Inflammatory macrophage (primary cell): Measurements from ENCODE around the gene SLC27A2.
"Not testable (repeated sequence)": the region's sequence is repeated elsewhere in the genome, so short reads cannot be mapped to it uniquely, and the experiment has no call there.

Experiments used
- DNase-seq, 2 donors: peaks; one replicate each; pipeline ENCODE4 v3.0.0-alpha.2; 2020 to 2022

SLC27A2 gene

GRCh38 chr15:50163719-50164410, 18.1 kb upstream of the SLC27A2 start:
- DNase-seq = peak; percentile 36 to 38

GRCh38 chr15:50164458-50164857, 17.5 kb upstream of the SLC27A2 start:
- DNase-seq = no peak

- DNase-seq = peak; percentile 27 to 54
These were observed 15.8 kb upstream of the SLC27A2 start for GRCh38 chr15:50166216-50166615.

- DNase-seq = no peak
These were observed 14.9 kb upstream of the SLC27A2 start for GRCh38 chr15:50167110-50167509.

DNA sequence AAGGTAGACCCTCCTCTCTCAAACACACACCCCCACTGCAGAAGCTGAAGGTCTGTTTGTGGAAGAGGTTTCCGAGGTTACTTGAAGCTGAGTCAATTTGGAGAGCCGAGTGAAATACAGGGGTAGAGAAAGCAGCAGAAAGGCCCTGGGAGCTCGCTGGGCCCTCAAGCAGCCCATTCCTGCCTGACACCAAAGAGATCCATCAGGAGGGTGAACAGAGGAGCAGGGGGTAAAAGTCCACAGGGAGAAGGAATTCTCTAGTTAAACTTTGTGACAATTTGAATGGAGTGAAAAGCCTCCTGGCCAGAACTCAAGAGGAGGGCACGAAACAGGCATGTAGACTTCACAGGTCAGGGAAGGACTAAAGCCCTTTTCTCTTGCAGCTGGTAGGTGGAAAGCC, 13.6 kb upstream of the SLC27A2 start:
- DNase-seq = no peak

DNA sequence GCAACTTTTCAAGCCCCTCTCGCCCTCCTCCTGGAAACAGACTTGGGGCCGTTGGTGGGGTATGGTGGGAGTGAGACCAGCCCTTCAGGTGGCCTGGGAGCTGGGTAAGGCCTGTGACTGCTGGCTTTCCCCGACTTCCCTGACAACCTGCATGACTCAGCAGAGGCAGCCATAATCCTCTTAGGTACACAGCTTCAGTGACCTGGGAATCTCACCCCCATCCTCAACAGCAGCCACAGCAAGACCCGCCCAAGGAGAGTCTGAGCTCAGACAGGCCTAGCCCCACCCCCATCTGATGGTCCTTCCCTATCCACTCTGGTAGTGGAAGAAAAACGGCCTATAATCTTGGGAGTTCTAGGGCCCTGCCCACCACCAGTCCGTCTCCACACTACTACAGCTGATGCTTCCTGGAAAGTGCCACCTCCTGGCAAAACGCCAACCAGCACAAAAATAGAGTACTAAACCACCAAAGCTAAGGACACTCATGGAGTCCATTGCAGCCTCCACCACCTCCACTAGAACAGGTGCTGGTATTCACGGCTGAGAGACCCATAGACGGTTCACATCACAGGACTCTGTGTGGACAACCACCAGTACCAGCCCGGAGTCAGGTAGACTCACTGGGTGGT, 13.1 kb upstream of the SLC27A2 start:
- DNase-seq = no peak

GRCh38 chr15:50172360-50172895, 9.6 kb upstream of the SLC27A2 start:
- DNase-seq = not testable (repeated sequence)

- no peak for DNase-seq
These were observed 5.1 kb upstream of the SLC27A2 start for GRCh38 chr15:50176869-50177268.

GRCh38 chr15:50180091-50180490, 1.9 kb upstream of the SLC27A2 start:
- DNase-seq = no peak

DNA sequence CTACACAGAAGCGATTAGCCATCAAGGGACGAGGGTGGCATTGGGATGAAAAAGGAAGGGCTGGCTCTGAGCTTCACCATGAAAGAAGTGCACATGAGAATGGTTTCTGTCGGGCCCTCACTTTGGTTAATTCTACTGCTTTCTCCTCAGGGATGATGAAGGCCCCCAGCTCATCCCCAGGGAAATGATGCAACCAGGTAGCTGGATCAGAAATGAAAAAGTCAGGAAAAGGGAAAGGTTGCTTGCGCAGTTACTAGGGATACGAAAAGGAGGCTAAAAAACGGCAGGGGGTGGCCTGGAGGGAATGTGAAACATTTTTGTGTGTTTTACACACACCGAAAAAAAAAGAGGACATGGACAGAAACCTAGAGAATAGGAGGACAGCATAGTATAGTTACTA, 1.4 kb upstream of the SLC27A2 start:
- no peak for DNase-seq

DNA sequence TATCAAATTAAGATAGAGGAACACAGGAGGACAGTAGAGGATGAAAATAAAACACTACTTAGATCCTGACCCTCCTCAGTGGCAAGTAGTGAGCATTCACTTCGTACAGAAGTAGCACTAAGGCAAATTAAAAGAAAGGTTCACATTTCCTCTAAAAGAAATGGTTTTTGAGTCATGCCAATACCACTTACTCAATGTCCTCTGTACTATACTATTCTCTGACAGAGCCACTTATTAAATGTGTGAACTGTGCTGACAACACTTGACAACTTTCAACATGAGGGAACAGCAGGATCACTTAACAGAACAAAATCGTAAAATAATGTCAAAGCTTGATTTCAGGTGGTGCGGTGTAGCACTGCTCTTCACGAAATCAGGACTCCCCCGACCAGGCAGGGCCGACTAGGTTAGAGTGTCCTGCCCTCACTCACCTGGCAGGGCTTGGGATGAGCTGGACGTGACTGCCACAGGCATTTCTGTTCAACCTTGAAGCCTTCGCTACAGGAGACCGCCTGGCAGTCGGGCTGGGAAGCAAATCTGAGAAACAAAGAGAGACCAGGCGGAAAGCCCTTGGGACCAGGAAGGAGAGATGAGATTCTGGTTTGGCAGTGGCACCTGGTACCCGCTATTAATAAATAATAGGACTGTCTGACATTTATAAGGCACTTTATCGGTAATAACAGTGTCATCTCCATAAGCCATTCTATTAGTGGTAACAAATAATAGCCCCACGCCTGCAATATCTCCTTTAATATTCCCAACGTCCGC, 611 bp upstream of the SLC27A2 start:
- DNase-seq = no peak

- DNase-seq = peak; percentile 4 to 17
These were observed 420 bp downstream of the SLC27A2 start for GRCh38 chr15:50182219-50183013.

DNA sequence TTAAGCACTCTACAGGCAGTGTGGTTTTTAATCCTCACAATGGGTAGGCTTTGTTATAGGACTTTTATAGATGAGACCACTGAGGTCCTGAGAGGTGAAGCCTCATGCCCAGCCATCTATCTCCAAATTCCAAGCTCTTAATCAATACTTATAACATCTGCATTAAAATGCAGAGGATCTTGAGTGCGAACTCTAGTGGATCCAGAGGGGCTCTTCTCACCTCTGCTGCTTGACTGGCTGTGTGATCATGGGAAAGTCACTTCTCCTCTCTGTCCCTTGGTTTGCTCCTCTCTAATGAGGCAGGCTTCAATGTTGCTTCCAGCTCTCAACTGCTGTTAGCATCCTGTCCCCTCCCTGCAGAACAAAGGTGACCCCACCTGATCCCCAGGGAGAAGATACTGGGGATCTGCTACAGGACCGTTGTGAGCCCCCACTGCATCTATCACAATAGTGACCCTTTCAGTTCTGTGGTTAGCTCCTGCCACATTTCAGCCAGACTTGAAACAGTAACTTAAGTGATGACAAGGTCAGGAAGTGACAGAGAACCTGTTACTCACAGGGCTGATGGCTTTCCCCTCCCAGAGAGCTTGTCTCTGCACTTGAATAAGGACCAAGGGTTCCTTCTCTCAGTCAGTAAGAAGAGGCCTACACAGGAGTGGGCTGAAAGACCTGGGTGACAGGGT, 1.3 kb downstream of the SLC27A2 start:
- DNase-seq = no peak

- no peak for DNase-seq
These were observed 3.0 kb downstream of the SLC27A2 start for GRCh38 chr15:50184863-50185504.

GRCh38 chr15:50186090-50186489, 4.1 kb downstream of the SLC27A2 start:
- DNase-seq = no peak

GRCh38 chr15:50186752-50187151, 4.8 kb downstream of the SLC27A2 start:
- no peak for DNase-seq

GRCh38 chr15:50187525-50187924, 5.5 kb downstream of the SLC27A2 start:
- no peak for DNase-seq

DNA sequence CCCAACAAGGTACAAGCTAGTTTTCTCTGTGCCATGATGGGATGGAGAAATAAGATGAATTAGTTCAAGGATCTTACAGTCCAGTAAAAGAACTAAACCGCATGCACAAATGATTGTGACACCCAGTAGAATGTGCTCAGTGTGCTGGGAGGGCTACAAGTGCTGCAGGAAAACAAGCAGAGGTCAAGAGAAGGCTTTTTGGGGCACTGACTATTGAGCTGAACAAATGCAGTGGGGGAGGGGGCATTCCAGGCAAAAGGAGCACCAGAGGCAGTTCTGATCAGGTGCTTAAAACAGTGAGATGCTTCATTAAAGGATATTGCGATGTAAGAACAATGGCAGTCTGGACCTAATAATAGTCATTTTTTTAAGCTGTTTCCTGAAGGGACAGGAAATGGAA, 6.0 kb downstream of the SLC27A2 start:
- no peak for DNase-seq

DNA sequence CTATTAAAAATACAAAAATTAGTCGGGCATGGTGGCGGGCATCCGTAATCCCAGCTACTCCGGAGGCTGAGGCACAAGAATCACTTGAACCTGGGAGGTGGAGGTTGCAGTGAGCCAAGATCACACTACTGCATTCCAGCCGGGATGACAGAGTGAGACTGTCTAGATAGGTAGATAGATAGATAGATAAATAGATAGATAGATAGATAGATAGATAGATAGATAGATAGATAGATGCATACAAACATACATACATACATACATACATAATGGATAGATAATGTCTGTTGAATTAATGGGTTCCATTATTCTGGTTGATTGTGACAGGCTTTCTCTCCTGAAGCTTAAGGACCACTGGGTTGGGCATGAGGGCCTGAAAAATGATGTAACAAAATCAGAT, 6.8 kb downstream of the SLC27A2 start:
- DNase-seq = not testable (repeated sequence)

DNA sequence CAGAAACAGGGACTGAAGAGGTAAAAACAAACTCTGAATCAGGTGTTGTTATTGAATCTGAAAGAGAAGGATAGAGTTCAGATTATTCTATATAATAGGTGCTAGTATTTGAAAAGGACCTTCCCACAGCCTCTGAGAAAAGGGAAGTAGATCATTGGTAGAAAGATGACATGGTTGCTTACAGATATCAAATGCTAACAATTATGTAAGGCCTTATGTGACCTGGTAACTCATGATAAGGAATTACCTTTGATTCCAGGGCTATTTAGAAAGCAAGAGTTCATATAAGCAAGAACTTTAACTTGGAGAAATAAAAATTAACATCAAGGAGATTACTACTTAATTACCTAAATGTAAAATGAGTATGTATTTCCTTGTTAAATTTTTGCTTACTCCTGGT, 7.6 kb downstream of the SLC27A2 start:
- DNase-seq = no peak

- no peak for DNase-seq
These were observed 8.2 kb downstream of the SLC27A2 start for GRCh38 chr15:50190166-50190570.

- no peak for DNase-seq
These were observed 8.7 kb downstream of the SLC27A2 start for GRCh38 chr15:50190723-50191122.
